Progenitor cell of endocrine pancreas (in vitro differentiated cells): ENCODE measurements around the gene FBXO41. TPM values are rescaled to one million over a fixed set of nuclear protein-coding genes. Genes with fewer than 3 reads are reported as not detected.

Experiments
- DNase-seq: peaks from one replicate; pipeline ENCODE4 v3.0.0; 2021; ENCODE audit warnings: low spot score; ENCODE audit not compliant: unreplicated experiment
- H3K27ac Mint-ChIP-seq: 2 replicates; pipeline ENCODE4 v1.8.0; 2021; ENCODE audit warnings: mild to moderate bottlenecking, moderate library complexity, mixed read lengths
- H3K27me3 Mint-ChIP-seq: 2 replicates; pipeline ENCODE4 v1.8.0; 2021; ENCODE audit warnings: mixed read lengths
- H3K36me3 Mint-ChIP-seq: 2 replicates; pipeline ENCODE4 v1.8.0; 2022; ENCODE audit warnings: mixed read lengths; ENCODE audit not compliant: insufficient read depth
- H3K4me1 Mint-ChIP-seq: 2 replicates; pipeline ENCODE4 v1.8.0; 2021; ENCODE audit warnings: low read depth, mixed read lengths
- H3K4me3 Mint-ChIP-seq: 2 replicates; pipeline ENCODE4 v1.8.0; 2021; ENCODE audit warnings: low read depth, mild to moderate bottlenecking, moderate library complexity, mixed read lengths
- H3K9me3 Mint-ChIP-seq: 2 replicates; pipeline ENCODE4 v1.8.0; 2021; ENCODE audit warnings: low read depth, mixed read lengths
- CTCF ChIP-seq: fragments of 200-600 bp; sonication (generic); IDR thresholded peaks from one replicate; pipeline ENCODE4 v1.5.0; 2021; ENCODE audit warnings: antibody characterized with exemption, mild to moderate bottlenecking; ENCODE audit not compliant: unreplicated experiment
- total RNA-seq: library from RNA; stranded (reverse); gene quantifications from 2 replicates; pipeline ENCODE4 v1.2.1, GENCODE V29; 2021

The FBXO41 gene
- total RNA-seq, 1 donor from 2014 or later, result 7.4 TPM

DNA sequence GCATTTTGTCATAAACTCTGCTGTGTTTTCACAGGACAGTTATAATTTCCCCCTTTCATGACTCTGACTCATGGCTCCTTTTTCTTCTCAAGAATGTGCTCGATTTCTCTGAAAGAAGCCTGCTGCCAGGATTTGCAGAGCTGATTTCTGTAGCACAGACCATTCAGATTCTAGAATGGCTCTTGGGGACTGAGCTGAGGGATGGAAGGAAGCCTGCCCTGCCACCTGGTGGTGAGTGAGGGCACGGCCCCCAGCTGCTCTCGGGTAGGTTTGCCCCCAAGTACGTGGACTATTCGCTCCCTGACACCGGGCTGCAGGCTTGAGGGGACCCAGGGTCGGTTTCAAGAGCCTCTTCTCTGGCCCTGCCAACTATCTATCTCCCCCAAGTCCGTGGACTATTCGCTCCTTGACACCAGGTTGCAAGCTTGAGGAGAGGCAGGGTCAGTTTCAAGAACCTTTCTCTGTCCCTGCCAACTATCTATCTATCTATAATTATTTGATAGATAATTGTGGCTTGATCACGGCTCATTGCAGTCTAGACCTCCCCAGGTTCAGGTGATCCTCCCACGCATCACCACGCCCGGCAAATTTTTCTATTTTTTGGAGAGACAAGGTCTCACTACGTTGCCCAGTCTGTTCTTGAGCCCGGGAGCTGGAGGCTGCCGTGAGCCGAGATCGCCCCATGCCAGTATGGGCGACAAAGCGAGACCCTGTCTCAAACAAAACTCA lies 71.7 kb downstream of the FBXO41 start:
- H3K4me3 Mint-ChIP-seq, result peak overlapping the region; percentile 45
- peaks cover 22% of the 10 kb centered on the region for H3K4me1 Mint-ChIP-seq
- no peaks in the 10 kb centered on the region for H3K9me3 Mint-ChIP-seq
- no peak overlapping the region for H3K27ac Mint-ChIP-seq
- no peaks in the 10 kb centered on the region for H3K36me3 Mint-ChIP-seq
- H3K27me3 Mint-ChIP-seq, result peaks cover 20% of the 10 kb centered on the region
- TF ChIP-seq CTCF, result peak; percentile 88
- peak; percentile 61 for DNase-seq

GRCh38 chr2:73212098-73212447 lies 72.2 kb downstream of the FBXO41 start:
- H3K27ac Mint-ChIP-seq, result no peak overlapping the region
- H3K27me3 Mint-ChIP-seq, result peaks cover 20% of the 10 kb centered on the region
- H3K4me1 Mint-ChIP-seq, result peaks cover 22% of the 10 kb centered on the region
- no peaks in the 10 kb centered on the region for H3K9me3 Mint-ChIP-seq
- DNase-seq, result no peak
- TF ChIP-seq CTCF, result no peak
- H3K4me3 Mint-ChIP-seq, result no peak overlapping the region
- H3K36me3 Mint-ChIP-seq, result no peaks in the 10 kb centered on the region

DNA sequence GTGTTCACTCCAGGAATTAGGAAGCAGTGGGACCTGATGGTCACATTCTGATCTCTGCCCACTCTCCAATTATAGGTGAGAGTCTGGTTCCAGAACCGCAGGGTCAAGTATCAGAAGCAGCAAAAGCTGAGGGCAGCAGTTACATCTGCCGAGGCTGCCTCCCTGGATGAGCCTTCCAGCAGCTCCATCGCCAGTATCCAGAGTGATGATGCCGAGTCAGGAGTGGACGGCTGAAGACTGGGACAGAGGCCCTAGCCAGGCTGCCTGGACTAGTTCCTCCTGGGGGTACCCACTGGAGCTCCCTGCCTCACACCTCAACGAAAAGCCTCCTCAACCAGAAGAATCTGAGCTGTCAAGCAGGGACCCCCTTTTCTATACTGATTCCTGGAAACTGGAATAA lies 73.6 kb downstream of the FBXO41 start:
- no peak overlapping the region for H3K4me3 Mint-ChIP-seq
- peaks cover 21% of the 10 kb centered on the region for H3K4me1 Mint-ChIP-seq
- no peak overlapping the region for H3K27ac Mint-ChIP-seq
- peaks cover 26% of the 10 kb centered on the region for H3K27me3 Mint-ChIP-seq
- no peak for DNase-seq
- H3K36me3 Mint-ChIP-seq, result no peaks in the 10 kb centered on the region
- no peak for TF ChIP-seq CTCF
- no peaks in the 10 kb centered on the region for H3K9me3 Mint-ChIP-seq

DNA sequence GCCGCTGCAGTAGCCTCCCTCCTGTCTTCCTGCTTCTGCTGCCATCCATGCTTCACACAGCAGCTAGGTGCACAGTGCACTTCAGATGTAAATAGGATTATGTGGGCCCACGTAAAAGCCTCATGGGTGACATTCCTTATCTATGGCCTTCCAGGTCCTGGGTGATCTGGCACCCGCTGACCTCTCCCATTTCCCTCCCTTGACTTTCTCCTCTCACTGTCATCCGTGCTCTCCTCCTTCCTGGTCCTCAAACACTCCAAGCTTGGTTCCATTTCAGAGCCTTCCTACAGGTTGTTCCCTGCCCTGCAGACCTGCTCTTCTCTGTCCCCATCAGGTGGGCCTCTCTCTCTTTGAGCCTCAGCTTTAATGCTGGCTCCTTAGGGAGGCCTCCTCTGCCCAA lies 74.3 kb downstream of the FBXO41 start:
- no peak overlapping the region for H3K27ac Mint-ChIP-seq
- H3K27me3 Mint-ChIP-seq, result peaks cover 31% of the 10 kb centered on the region
- H3K4me1 Mint-ChIP-seq, result peaks cover 14% of the 10 kb centered on the region
- H3K36me3 Mint-ChIP-seq, result no peaks in the 10 kb centered on the region
- no peak for TF ChIP-seq CTCF
- no peak for DNase-seq
- no peaks in the 10 kb centered on the region for H3K9me3 Mint-ChIP-seq
- no peak overlapping the region for H3K4me3 Mint-ChIP-seq

DNA sequence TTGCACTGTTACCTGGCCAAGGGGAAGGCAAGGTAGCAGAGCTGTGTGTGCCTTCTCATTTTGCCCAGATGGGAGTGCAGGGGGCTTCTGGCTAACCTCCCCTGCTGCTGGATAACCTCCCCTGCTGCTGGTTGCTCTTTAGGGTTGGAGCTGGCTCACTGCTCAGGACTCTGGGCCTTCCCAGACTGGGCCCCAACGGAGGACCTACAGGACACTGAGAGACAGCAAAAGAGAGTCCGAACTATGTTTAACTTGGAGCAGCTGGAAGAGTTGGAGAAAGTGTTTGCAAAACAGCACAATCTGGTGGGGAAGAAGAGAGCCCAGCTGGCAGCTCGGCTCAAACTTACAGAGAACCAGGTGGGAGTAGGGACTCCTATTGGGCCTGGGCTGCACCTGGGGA lies 76.0 kb downstream of the FBXO41 start:
- Mint-ChIP-seq H3K9me3 (no peaks in the 10 kb centered on the region), H3K4me3 (no peak overlapping the region)
- DNase-seq, result no peak

More for the DNA sequence above, 76.0 kb downstream of the FBXO41 start:
- TF ChIP-seq CTCF, result no peak
- H3K27me3 Mint-ChIP-seq, result peaks cover 44% of the 10 kb centered on the region
- peaks cover 1% of the 10 kb centered on the region for H3K4me1 Mint-ChIP-seq
- no peaks in the 10 kb centered on the region for H3K36me3 Mint-ChIP-seq
- H3K27ac Mint-ChIP-seq, result no peak overlapping the region
